Testis (tissue), 3 donors: Measurements from ENCODE around the gene PACSIN2. TPM values are rescaled to one million over a fixed set of nuclear protein-coding genes. Genes with fewer than 3 reads are reported as not detected.

Experiments
- DNase-seq: peaks from one replicate; pipeline ENCODE4 v3.0.0-alpha.2; 2019
- H3K27ac ChIP-seq, 2 donors: fragments of 200-600 bp; sonication (generic); one replicate each; pipeline ENCODE4 v1.5.1; 2019
- H3K27me3 ChIP-seq: fragments of 200-600 bp; sonication (generic); one replicate; pipeline ENCODE4 v1.5.1; 2019
- H3K36me3 ChIP-seq: fragments of 200-600 bp; sonication (generic); one replicate; pipeline ENCODE4 v1.5.1; 2017; ENCODE audit warnings: low read depth; ENCODE audit errors: missing control alignments
- H3K4me1 ChIP-seq: fragments of 200-600 bp; sonication (generic); one replicate; pipeline ENCODE4 v1.5.1; 2019
- H3K4me3 ChIP-seq, 2 donors: fragments of 200-600 bp; sonication (generic); one replicate each; pipeline ENCODE4 v1.5.1; 2017 to 2019
- H3K9me3 ChIP-seq: fragments of 200-600 bp; sonication (generic); one replicate; pipeline ENCODE4 v1.5.1; 2017
- POLR2A ChIP-seq: fragments of 450-650 bp; IDR thresholded peaks from one replicate; pipeline ENCODE4 v1.6.1; 2017; ENCODE audit warnings: antibody characterized with exemption, mild to moderate bottlenecking, moderate library complexity
- WGBS, 2 donors: methylation state at CpG; one replicate each; pipeline ENCODE4 v1.1.5; 2018; 5-methylcytosine and 5-hydroxymethylcytosine counted together
- intact Hi-C: fragments of 100-400 bp; cut with DNase I; formaldehyde crosslinking; loops from one replicate; pipeline ENCODE4 v1.15.1; 2023; ENCODE audit warnings: low total_unique reads
- polyA plus RNA-seq: library from polyadenylated mRNA; stranded (reverse); fragments of 350-450 nt; fragmentation: Illumina TruSeq; extraction: RNeasy Lipid Tissue Mini Kit (QIAGEN cat#74804); gene quantifications from one replicate; pipeline ENCODE4 v1.2.3, GENCODE V29; 2014; ENCODE audit warnings: low read depth, low replicate concordance; ENCODE audit not compliant: insufficient read depth
- total RNA-seq, 2 donors: library from RNA; depleted of rRNA; stranded (reverse); fragments of >200 nt; gene quantifications; one replicate each; pipeline ENCODE4 v1.2.3, GENCODE V29; 2016
- TF ChIP-seq, protein P1 (sequence below), 3 experiments: fragments of 450-650 bp in 2 of 3; fragments of 200-600 bp in 1 of 3; sonication (generic) in 1 of 3; IDR thresholded peaks; one replicate each; pipeline ENCODE4 v1.5.1; 2016 to 2019; ENCODE audit warnings: antibody characterized with exemption in 3 of 3, mild to moderate bottlenecking in 2 of 3, moderate library complexity in 1 of 3

PACSIN2 gene
- total and polyA plus RNA-seq, 3 donors from 2014 or later, result 43.5 to 45.6 (median 43.6) TPM

DNA sequence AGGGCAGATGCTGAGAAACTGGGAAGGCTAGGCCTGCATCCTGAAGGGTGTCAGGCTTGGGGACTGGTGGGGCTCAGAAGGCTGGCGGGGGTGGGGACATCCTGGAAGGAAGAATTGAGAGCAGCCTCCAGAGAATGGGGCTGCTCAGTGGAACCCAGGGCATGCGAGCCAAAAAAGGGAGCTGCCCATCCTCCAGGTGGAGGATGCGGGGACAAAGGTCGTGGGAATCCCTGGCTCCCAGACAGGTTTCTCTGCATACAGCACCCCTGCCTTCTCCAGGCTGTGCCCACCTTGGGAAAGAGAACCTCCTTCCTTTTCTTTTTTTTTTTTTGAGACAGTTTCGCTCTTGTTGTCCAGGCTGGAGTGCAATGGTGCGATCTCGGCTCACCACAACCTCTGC is 117.0 kb downstream of the PACSIN2 start:
- Histone ChIP-seq H3K4me1 (no peaks in the 10 kb centered on the region), H3K27ac (no peak overlapping the region)

DNA sequence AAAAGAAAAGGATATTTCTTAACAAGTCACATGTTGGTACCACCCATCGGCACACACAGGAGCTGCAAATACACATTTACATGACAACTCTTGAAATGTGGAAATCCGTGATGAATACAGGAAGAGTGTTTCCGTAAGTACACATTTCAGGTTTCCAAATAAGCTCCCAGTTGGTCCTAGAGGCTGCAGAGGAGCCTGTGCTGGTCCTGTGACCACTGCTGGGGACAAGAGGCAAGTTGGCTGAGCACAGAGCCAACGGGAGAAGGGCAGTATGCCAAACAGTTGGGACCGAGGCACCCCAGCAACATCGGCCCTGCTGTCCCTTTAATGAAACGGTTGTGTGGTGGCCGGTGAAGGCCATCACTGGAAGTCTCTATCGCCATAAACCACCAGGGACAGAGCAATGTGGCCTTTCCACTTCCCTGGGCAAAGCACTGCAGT is 119.4 kb downstream of the PACSIN2 start:
- H3K9me3 ChIP-seq, result no peaks in the 10 kb centered on the region
- no peaks in the 10 kb centered on the region for H3K4me1 ChIP-seq
- no peak for TF ChIP-seq POLR2A
- TF ChIP-seq, protein P1, sequence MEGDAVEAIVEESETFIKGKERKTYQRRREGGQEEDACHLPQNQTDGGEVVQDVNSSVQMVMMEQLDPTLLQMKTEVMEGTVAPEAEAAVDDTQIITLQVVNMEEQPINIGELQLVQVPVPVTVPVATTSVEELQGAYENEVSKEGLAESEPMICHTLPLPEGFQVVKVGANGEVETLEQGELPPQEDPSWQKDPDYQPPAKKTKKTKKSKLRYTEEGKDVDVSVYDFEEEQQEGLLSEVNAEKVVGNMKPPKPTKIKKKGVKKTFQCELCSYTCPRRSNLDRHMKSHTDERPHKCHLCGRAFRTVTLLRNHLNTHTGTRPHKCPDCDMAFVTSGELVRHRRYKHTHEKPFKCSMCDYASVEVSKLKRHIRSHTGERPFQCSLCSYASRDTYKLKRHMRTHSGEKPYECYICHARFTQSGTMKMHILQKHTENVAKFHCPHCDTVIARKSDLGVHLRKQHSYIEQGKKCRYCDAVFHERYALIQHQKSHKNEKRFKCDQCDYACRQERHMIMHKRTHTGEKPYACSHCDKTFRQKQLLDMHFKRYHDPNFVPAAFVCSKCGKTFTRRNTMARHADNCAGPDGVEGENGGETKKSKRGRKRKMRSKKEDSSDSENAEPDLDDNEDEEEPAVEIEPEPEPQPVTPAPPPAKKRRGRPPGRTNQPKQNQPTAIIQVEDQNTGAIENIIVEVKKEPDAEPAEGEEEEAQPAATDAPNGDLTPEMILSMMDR (IDR thresholded peaks at IDR 0.05), result no peak
- H3K27me3 ChIP-seq, result no peaks in the 10 kb centered on the region
- H3K27ac ChIP-seq, result no peak overlapping the region
- intact Hi-C loops, result no loop called here
- no peaks in the 10 kb centered on the region for H3K36me3 ChIP-seq
- 72 to 87% methylated on average over 9 of the region's 9 CpGs for WGBS, 2 donors
- no peak for DNase-seq
- no peak overlapping the region for H3K4me3 ChIP-seq

More for the DNA sequence above, 117.0 kb downstream of the PACSIN2 start:
- Histone ChIP-seq H3K4me3 (no peak overlapping the region), H3K36me3 (no peaks in the 10 kb centered on the region), H3K9me3 (no peaks in the 10 kb centered on the region), H3K27me3 (no peaks in the 10 kb centered on the region)
- no peak for TF ChIP-seq POLR2A
- TF ChIP-seq, protein P1 (IDR thresholded peaks at IDR 0.05), result no peak
- WGBS, 2 donors, result 88 to 93% methylated on average over 7 of the region's 7 CpGs
- intact Hi-C loops, result no loop called here
- DNase-seq, result no peak

DNA sequence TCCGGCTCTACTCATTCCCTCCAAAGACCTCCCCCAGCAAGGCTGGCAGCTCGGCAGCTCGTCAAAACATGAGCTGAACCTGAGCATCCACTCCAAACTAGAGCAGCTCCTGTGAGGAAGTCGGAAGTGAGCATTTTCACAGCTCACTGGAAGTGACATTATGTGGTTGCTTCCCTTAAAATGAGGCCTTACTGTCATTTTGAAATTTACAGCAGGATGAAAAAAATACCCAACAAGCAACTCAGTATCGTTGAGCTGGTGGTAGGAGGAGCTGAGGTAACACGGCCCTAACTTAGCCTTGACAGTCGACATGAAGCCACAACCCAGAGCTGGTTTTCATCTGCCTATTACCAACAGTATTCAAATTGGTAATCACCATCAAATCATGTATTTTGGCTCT is 119.9 kb downstream of the PACSIN2 start:
- DNase-seq, result no peak
- H3K4me3 ChIP-seq, result no peak overlapping the region
- H3K36me3 ChIP-seq, result no peaks in the 10 kb centered on the region
- H3K9me3 ChIP-seq, result no peaks in the 10 kb centered on the region
- no peaks in the 10 kb centered on the region for H3K4me1 ChIP-seq
- 64 to 66% methylated on average over 7 of the region's 7 CpGs for WGBS, 2 donors
- intact Hi-C loops, result no loop called here
- no peaks in the 10 kb centered on the region for H3K27me3 ChIP-seq
- H3K27ac ChIP-seq, result no peak overlapping the region
- TF ChIP-seq, protein P1 (IDR thresholded peaks at IDR 0.05), result no peak
- TF ChIP-seq POLR2A, result no peak

DNA sequence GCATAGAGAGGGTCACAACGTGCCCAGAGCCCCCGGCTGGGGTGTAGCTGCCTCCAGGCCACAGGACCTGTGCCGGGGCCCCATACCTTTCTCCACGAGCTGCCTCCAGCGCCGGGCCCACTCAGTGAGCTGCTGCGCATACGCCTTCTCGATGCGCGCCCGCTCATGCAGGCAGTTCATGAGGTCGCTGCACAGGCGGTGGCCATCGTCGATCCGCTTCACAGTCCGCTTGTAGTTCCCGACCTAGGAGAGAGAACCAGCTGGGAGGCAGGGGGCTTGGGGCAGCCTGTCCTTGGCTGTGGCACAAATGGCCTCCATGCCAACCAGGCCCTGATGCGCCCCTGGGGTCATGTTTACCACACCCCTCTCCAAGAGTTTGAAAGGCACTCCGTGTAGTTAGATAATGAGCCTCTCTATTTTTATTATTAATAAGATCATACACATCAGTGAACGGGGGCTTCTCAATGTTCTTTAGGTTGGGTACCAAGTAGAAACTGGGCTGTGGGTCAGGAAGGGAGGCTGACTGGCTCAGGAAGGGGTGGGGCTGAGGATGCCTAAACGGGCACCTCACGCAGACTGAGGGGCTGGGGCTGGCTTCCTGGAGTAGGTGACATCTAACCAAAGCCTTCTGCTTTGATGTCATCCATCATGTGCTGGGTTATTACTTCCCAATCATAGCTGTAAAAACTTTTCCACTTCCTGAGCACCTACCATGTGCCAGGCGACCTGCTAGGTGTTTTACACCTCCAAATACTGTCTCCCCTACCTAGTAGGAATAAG is 121.4 kb downstream of the PACSIN2 start:
- H3K4me3 ChIP-seq, result no peak overlapping the region
- TF ChIP-seq, protein P1 (IDR thresholded peaks at IDR 0.05), result no peak
- TF ChIP-seq POLR2A, result no peak
- intact Hi-C loops, result no loop called here
- H3K36me3 ChIP-seq, result no peaks in the 10 kb centered on the region
- DNase-seq, result no peak
- 90 to 92% methylated on average over 7 to 25 of the region's 25 CpGs for WGBS, 2 donors
- H3K4me1 ChIP-seq, result no peaks in the 10 kb centered on the region
- no peaks in the 10 kb centered on the region for H3K9me3 ChIP-seq
- no peaks in the 10 kb centered on the region for H3K27me3 ChIP-seq
- H3K27ac ChIP-seq, result no peak overlapping the region
